ENCODE results near the gene KIF20A.

The KIF20A gene

GRCh38 chr5:138163721-138164120 lies 15.2 kb upstream of the KIF20A start:
- Histone ChIP-seq H3K9ac (no peak overlapping the region), H2AFZ (no peak overlapping the region), H3K27me3 (ENCODE audit: control insufficient read depth, insufficient read depth, low read length) (no peaks in the 10 kb centered on the region), H3K4me1 (no peaks in the 10 kb centered on the region), H3K4me2 (ENCODE audit: low read length) (no peak overlapping the region), H3K79me2 (no peaks in the 10 kb centered on the region), H3K9me3 (ENCODE audit: control insufficient read depth, low read length) (no peaks in the 10 kb centered on the region), H3K27ac (no peak overlapping the region), H3K36me3 (ENCODE audit: control insufficient read depth, insufficient read depth, low read length) (no peaks in the 10 kb centered on the region), H3K4me3 (ENCODE audit: low read depth, low read length) (no peak overlapping the region)
- no peak for TF ChIP-seq CTCF (IDR thresholded peaks at IDR 0.05)

GRCh38 chr5:138169124-138169523 lies 9.8 kb upstream of the KIF20A start:
- TF ChIP-seq CTCF (IDR thresholded peaks at IDR 0.05) = no peak
- Histone ChIP-seq H3K79me2 (no peaks in the 10 kb centered on the region), H3K36me3 (ENCODE audit: control insufficient read depth, insufficient read depth, low read length) (no peaks in the 10 kb centered on the region), H2AFZ (no peak overlapping the region), H3K4me1 (no peaks in the 10 kb centered on the region), H3K27ac (no peak overlapping the region), H3K9me3 (ENCODE audit: control insufficient read depth, low read length) (no peaks in the 10 kb centered on the region), H3K27me3 (ENCODE audit: control insufficient read depth, insufficient read depth, low read length) (no peaks in the 10 kb centered on the region), H3K4me2 (ENCODE audit: low read length) (no peak overlapping the region), H3K4me3 (ENCODE audit: low read depth, low read length) (no peak overlapping the region), H3K9ac (no peak overlapping the region)

- TF ChIP-seq CTCF (IDR thresholded peaks at IDR 0.05) = no peak
- H3K4me3 ChIP-seq (ENCODE audit: low read depth, low read length) = no peak overlapping the region
- no peak overlapping the region for H3K4me2 ChIP-seq (ENCODE audit: low read length)
- no peaks in the 10 kb centered on the region for H3K4me1 ChIP-seq
- H3K79me2 ChIP-seq = no peaks in the 10 kb centered on the region
- H3K9me3 ChIP-seq (ENCODE audit: control insufficient read depth, low read length) = no peaks in the 10 kb centered on the region
- H3K9ac ChIP-seq = no peak overlapping the region
- no peaks in the 10 kb centered on the region for H3K27me3 ChIP-seq (ENCODE audit: control insufficient read depth, insufficient read depth, low read length)
- no peak overlapping the region for H2AFZ ChIP-seq
- no peaks in the 10 kb centered on the region for H3K36me3 ChIP-seq (ENCODE audit: control insufficient read depth, insufficient read depth, low read length)
- no peak overlapping the region for H3K27ac ChIP-seq
Observed at GRCh38 chr5:138170299-138170698, 8.6 kb upstream of the KIF20A start.

DNA sequence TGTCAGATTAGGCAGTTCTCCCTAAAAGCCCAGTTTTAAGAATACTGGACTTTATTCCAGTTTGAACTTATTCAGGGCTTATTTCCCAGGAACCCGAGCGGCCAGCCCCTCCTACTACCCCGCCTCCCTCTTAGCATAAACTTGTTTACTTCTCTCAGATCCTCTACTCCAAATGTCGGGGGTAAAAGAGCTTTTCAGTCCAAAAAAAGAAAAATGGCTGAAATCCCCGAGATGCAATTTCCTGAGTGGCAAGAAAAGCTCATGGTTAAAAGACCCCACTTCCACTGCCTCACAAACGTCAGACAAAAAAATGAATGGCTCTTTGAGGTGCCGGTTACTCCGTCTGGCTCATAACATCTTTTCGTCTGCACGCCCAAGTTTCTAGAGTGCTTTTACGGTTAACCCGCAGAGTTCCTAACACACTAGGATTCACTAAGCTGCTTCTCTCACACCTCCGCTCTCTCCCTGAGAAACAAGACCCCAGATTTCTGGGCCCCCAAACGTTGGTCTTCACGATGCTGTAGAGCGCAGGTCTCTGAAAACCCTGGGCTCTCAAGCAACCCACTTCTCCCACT lies 884 bp upstream of the KIF20A start:
- no peak for TF ChIP-seq CTCF (IDR thresholded peaks at IDR 0.05)
- H3K79me2 ChIP-seq = peaks cover 11% of the 10 kb centered on the region
- H3K4me1 ChIP-seq = no peaks in the 10 kb centered on the region
- peak overlapping the region; percentile 89 for H3K4me2 ChIP-seq (ENCODE audit: low read length)
- H3K27me3 ChIP-seq (ENCODE audit: control insufficient read depth, insufficient read depth, low read length) = no peaks in the 10 kb centered on the region
- H3K4me3 ChIP-seq (ENCODE audit: low read depth, low read length) = peak overlapping the region; percentile 80
- no peaks in the 10 kb centered on the region for H3K36me3 ChIP-seq (ENCODE audit: control insufficient read depth, insufficient read depth, low read length)
- H3K9me3 ChIP-seq (ENCODE audit: control insufficient read depth, low read length) = no peaks in the 10 kb centered on the region
- peak overlapping the region; percentile 4 for H3K9ac ChIP-seq
- H3K27ac ChIP-seq = peak overlapping the region; percentile 92
- H2AFZ ChIP-seq = peak overlapping the region; percentile 93

GRCh38 chr5:138179277-138179857 lies 455 bp downstream of the KIF20A start:
- Histone ChIP-seq H3K4me2 (ENCODE audit: low read length) (peak overlapping the region; percentile 89), H3K36me3 (ENCODE audit: control insufficient read depth, insufficient read depth, low read length) (no peaks in the 10 kb centered on the region), H3K4me3 (ENCODE audit: low read depth, low read length) (peak overlapping the region; percentile 80), H3K9ac (no peak overlapping the region), H3K27ac (no peak overlapping the region), H2AFZ (peak overlapping the region; percentile 93), H3K4me1 (no peaks in the 10 kb centered on the region), H3K79me2 (peaks cover 11% of the 10 kb centered on the region), H3K27me3 (ENCODE audit: control insufficient read depth, insufficient read depth, low read length) (no peaks in the 10 kb centered on the region), H3K9me3 (ENCODE audit: control insufficient read depth, low read length) (no peaks in the 10 kb centered on the region)
- TF ChIP-seq CTCF (IDR thresholded peaks at IDR 0.05) = no peak

Data from parathyroid adenoma (tissue), 2 donors.